Panc1 (cell line): Measurements from ENCODE around the gene ACSM6. TPM values are rescaled to one million over a fixed set of nuclear protein-coding genes. Genes with fewer than 3 reads are reported as not detected.
A peak's percentile ranks its signal among the peaks of the same experiment; 100 is the strongest.

Experiments used
- ATAC-seq: fragments of 200-7000 bp; cut with Tn5 transposase; 2 replicates; pipeline ENCODE4 v1.9.1; 2020; ENCODE audit warnings: mild to moderate bottlenecking, moderate library complexity
- BruUV-seq: library from RNA; stranded (reverse); fragments of 400-500 nt; replicated peaks from 2 replicates; lab custom pipeline; 2021; lab: Mats Ljungman, UMichigan
- CTCF ChIA-PET: fragments of 300-600 bp; sonication (Branson Sonifier 250); formaldehyde crosslinking; loops from one replicate; lab custom pipeline; 2022; ENCODE audit warnings: antibody characterized with exemption; lab: Charles Lee
- POLR2A ChIA-PET: fragments of 300-600 bp; sonication (Branson Sonifier 250); formaldehyde crosslinking; loops from one replicate; lab custom pipeline; 2022; ENCODE audit warnings: antibody characterized with exemption; lab: Charles Lee
- DNase-seq: peaks from one replicate; pipeline ENCODE4 v3.0.0-alpha.2; 2010; ENCODE audit warnings: low read depth, low spot score
- H3K27ac ChIP-seq: 2 replicates; pipeline ENCODE4 v1.5.1; 2011; ENCODE audit warnings: mild to moderate bottlenecking, low read length, inconsistent platforms
- H3K27me3 ChIP-seq: fragments of 200-500 bp; sonication (Bioruptor generic); 2 replicates; pipeline ENCODE4 v1.6.0; 2014; ENCODE audit warnings: low read length, inconsistent platforms; ENCODE audit not compliant: control insufficient read depth, insufficient read depth
- H3K36me3 ChIP-seq: fragments of 200-500 bp; sonication (Bioruptor generic); 2 replicates; pipeline ENCODE4 v1.5.1; 2014; ENCODE audit warnings: inconsistent platforms, mild to moderate bottlenecking, low read length, moderate library complexity; ENCODE audit not compliant: control insufficient read depth, insufficient read depth
- H3K4me1 ChIP-seq: 2 replicates; pipeline ENCODE4 v1.5.1; 2011; ENCODE audit warnings: inconsistent platforms, mild to moderate bottlenecking, low read length, moderate library complexity; ENCODE audit not compliant: control insufficient read depth, insufficient read depth
- H3K4me3 ChIP-seq, 2 experiments: 2 replicates each; pipeline ENCODE4 v1.5.1; 2011 to 2012; ENCODE audit warnings: low read depth in 2 of 2, low read length in 2 of 2, mild to moderate bottlenecking in 2 of 2, inconsistent platforms in 1 of 2, moderate library complexity in 1 of 2
- H3K9me3 ChIP-seq: fragments of 200-500 bp; sonication (Bioruptor generic); 2 replicates; pipeline ENCODE4 v1.5.1; 2014; ENCODE audit warnings: low read depth, mild to moderate bottlenecking, inconsistent platforms, low read length, moderate library complexity; ENCODE audit not compliant: control insufficient read depth, insufficient read depth
- CTCF ChIP-seq: fragments of 450-650 bp; IDR thresholded peaks from 2 replicates; pipeline ENCODE4 v1.5.1; 2017; ENCODE audit warnings: mild to moderate bottlenecking
- POLR2AphosphoS5 ChIP-seq: IDR thresholded peaks from 2 replicates; pipeline ENCODE4 v1.6.1; 2012; ENCODE audit warnings: mild to moderate bottlenecking, low read depth, low read length, moderate library complexity
- SIN3A ChIP-seq: IDR thresholded peaks from 2 replicates; pipeline ENCODE4 v1.6.1; 2012; ENCODE audit warnings: low read depth, mild to moderate bottlenecking, low read length, moderate library complexity, borderline replicate concordance; ENCODE audit not compliant: insufficient read depth
- TCF7L2 ChIP-seq: IDR thresholded peaks from 2 replicates; pipeline ENCODE4 v1.6.1; 2011; ENCODE audit warnings: mild to moderate bottlenecking, low read depth, low read length, inconsistent platforms
- in situ Hi-C: cut with HindIII; loops from 2 replicates; pipeline ENCODE4 v1.10.0; 2016; ENCODE audit warnings: low sequenced_read_pairs, low pct_unique_long_range_greater_than_20kb
- intact Hi-C: fragments of 100-400 bp; cut with micrococcal nuclease; formaldehyde crosslinking; loops from one replicate; pipeline ENCODE4 v1.10.0; 2022; ENCODE audit not compliant: unreplicated experiment
- total RNA-seq: library from RNA; stranded (reverse); gene quantifications from one replicate; pipeline ENCODE4 v1.2.1, GENCODE V29; 2021; ENCODE audit not compliant: unreplicated experiment
- TF ChIP-seq, protein P1 (sequence below), 2 experiments: IDR thresholded peaks; 2 replicates each; pipeline ENCODE4 v1.6.1; 2011 to 2012; ENCODE audit warnings: low read depth in 2 of 2, control low read depth in 1 of 2, low read length in 1 of 2, mild to moderate bottlenecking in 1 of 2, moderate library complexity in 1 of 2; ENCODE audit not compliant: insufficient read depth in 1 of 2

ACSM6 gene
- total RNA-seq, 1 experiment from 2014 or later, result not detected

DNA sequence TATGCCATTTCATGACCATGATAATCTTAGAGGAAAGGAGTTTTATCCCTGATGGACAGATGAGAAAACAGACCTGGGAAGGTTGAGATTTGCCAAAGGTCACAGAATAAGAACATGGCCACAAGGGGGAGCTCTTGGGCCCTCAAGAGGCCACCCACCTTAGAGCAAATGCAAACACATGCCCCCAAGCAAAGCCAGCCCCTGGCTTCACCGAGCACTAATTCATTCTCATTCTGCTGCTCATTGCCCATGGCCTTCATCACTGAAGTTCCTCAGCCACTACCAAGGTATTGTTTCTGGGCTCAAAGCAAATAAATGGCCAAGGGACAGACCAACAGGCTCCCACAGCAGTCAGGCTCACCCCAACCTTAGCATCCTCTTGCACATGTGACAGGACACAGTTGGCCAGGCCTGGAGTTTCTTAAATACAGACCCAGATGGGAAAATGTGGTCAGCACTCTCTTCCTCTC is 52.6 kb downstream of the ACSM6 start:
- H3K27ac ChIP-seq, result no peak overlapping the region
- POLR2A ChIA-PET, result interaction anchor here (0.6 kb wide), 1 partner anchor 52 kb away, joined by 3 read pairs; no protein-coding TSS in a partner anchor
- intact Hi-C loops (loop anchor here (1.0 to 10.0 kb wide), 2 partner anchors 117 to 612 kb away; no protein-coding TSS in a partner anchor), in situ Hi-C loops (no loop called here)
- H3K9me3 ChIP-seq, result no peaks in the 10 kb centered on the region
- H3K36me3 ChIP-seq, result no peaks in the 10 kb centered on the region
- BruUV-seq, result no TSS peak
- no peak overlapping the region for H3K4me3 ChIP-seq
- CTCF ChIA-PET, result interaction anchor here (0.6 to 3.3 kb wide), 10 partner anchors 12 to 795 kb away, joined by 3 to 30 read pairs (median 3); no protein-coding TSS in a partner anchor
- peaks cover 30% of the 10 kb centered on the region for H3K4me1 ChIP-seq
- H3K27me3 ChIP-seq, result no peaks in the 10 kb centered on the region
- ATAC-seq, result peak; percentile 84
- DNase-seq, result no peak
- TF ChIP-seq CTCF, result peak; percentile 95
- TF ChIP-seq SIN3A, result no peak

- BruUV-seq, result no TSS peak
- DNase-seq (no peak), ATAC-seq (no peak)
- no peaks in the 10 kb centered on the region for H3K9me3 ChIP-seq
- TF ChIP-seq POLR2AphosphoS5 (no peak), TCF7L2 (no peak), SIN3A (no peak), CTCF (no peak)
- TF ChIP-seq, protein P1, sequence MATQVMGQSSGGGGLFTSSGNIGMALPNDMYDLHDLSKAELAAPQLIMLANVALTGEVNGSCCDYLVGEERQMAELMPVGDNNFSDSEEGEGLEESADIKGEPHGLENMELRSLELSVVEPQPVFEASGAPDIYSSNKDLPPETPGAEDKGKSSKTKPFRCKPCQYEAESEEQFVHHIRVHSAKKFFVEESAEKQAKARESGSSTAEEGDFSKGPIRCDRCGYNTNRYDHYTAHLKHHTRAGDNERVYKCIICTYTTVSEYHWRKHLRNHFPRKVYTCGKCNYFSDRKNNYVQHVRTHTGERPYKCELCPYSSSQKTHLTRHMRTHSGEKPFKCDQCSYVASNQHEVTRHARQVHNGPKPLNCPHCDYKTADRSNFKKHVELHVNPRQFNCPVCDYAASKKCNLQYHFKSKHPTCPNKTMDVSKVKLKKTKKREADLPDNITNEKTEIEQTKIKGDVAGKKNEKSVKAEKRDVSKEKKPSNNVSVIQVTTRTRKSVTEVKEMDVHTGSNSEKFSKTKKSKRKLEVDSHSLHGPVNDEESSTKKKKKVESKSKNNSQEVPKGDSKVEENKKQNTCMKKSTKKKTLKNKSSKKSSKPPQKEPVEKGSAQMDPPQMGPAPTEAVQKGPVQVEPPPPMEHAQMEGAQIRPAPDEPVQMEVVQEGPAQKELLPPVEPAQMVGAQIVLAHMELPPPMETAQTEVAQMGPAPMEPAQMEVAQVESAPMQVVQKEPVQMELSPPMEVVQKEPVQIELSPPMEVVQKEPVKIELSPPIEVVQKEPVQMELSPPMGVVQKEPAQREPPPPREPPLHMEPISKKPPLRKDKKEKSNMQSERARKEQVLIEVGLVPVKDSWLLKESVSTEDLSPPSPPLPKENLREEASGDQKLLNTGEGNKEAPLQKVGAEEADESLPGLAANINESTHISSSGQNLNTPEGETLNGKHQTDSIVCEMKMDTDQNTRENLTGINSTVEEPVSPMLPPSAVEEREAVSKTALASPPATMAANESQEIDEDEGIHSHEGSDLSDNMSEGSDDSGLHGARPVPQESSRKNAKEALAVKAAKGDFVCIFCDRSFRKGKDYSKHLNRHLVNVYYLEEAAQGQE (IDR thresholded peaks at IDR 0.05; ENCODE audit: insufficient read depth in 1 of 2, low read depth in 2 of 2, low read length in 1 of 2), result no peak
- POLR2A ChIA-PET, result interaction anchor here (0.5 kb wide), 1 partner anchor 18 kb away, joined by 3 read pairs; no protein-coding TSS in a partner anchor
- no peak overlapping the region for H3K4me3 ChIP-seq
- 0 out of 2 replicates have a peak overlapping the region, but pooled peaks have one; percentile 6 for H3K27ac ChIP-seq
- CTCF ChIA-PET, result interaction anchor here (0.6 to 3.3 kb wide), 8 partner anchors 13 to 205 kb away, joined by 3 to 30 read pairs (median 3); no protein-coding TSS in a partner anchor
- peaks cover 30% of the 10 kb centered on the region for H3K4me1 ChIP-seq
- no peaks in the 10 kb centered on the region for H3K36me3 ChIP-seq
- no peaks in the 10 kb centered on the region for H3K27me3 ChIP-seq
- intact Hi-C loops (loop anchor here (10.0 kb wide), 1 partner anchor 613 kb away; no protein-coding TSS in a partner anchor), in situ Hi-C loops (no loop called here)
Observed at GRCh38 chr10:95247200-95247880, 53.3 kb downstream of the ACSM6 start.
